WTC11 (cell line): ENCODE results near the gene GGN. TPM values are rescaled to one million over a fixed set of nuclear protein-coding genes. Genes with fewer than 3 reads are reported as not detected.

ENCODE experiments used
- ATAC-seq: fragments of 200-7000 bp; cut with Tn5 transposase; 2 replicates; pipeline ENCODE4 v1.10.0; 2021; ENCODE audit warnings: mild to moderate bottlenecking, moderate library complexity
- CTCF ChIA-PET: fragments of 300-600 bp; sonication (Branson Sonifier 250); formaldehyde crosslinking; loops from one replicate; lab custom pipeline; 2021; ENCODE audit warnings: antibody characterized with exemption; lab: Charles Lee
- POLR2A ChIA-PET: fragments of 350-600 bp; sonication (Branson Sonifier 250); formaldehyde crosslinking; loops from one replicate; lab custom pipeline; 2021; ENCODE audit warnings: antibody characterized with exemption; lab: Charles Lee
- DNase-seq: peaks from one replicate; pipeline ENCODE4 v3.0.0; 2021; ENCODE audit warnings: low spot score
- H3K27ac Mint-ChIP-seq: 2 replicates; pipeline ENCODE4 v1.8.0; 2021; ENCODE audit warnings: mixed read lengths
- H3K27me3 Mint-ChIP-seq: 2 replicates; pipeline ENCODE4 v1.8.0; 2021; ENCODE audit warnings: low read depth, mild to moderate bottlenecking, moderate library complexity, mixed read lengths
- H3K36me3 Mint-ChIP-seq: 2 replicates; pipeline ENCODE4 v1.8.0; 2021; ENCODE audit warnings: mixed read lengths
- H3K4me1 Mint-ChIP-seq: 2 replicates; pipeline ENCODE4 v1.8.0; 2022; ENCODE audit warnings: mixed read lengths
- H3K4me3 Mint-ChIP-seq: 2 replicates; pipeline ENCODE4 v1.8.0; 2021; ENCODE audit warnings: mild to moderate bottlenecking, moderate library complexity, mixed read lengths
- H3K9me3 Mint-ChIP-seq: 2 replicates; pipeline ENCODE4 v1.8.0; 2021; ENCODE audit warnings: mixed read lengths
- FOXJ3 ChIP-seq: sonication (generic); formaldehyde crosslinking; IDR thresholded peaks from 2 replicates; pipeline ENCODE4 v1.9.0; 2021; ENCODE audit warnings: missing genetic modification reagents, mild to moderate bottlenecking, borderline replicate concordance
- NFE2L1 ChIP-seq: sonication (generic); formaldehyde crosslinking; IDR thresholded peaks from 2 replicates; pipeline ENCODE4 v1.8.1; 2023; ENCODE audit warnings: missing genetic modification reagents
- STAT6 ChIP-seq: sonication (generic); formaldehyde crosslinking; conservative IDR thresholded peaks from 2 replicates; pipeline ENCODE4 v1.8.1; 2023; ENCODE audit warnings: mild to moderate bottlenecking, low read depth, missing genetic modification reagents, moderate library complexity
- ZNF317 ChIP-seq: sonication (generic); formaldehyde crosslinking; IDR thresholded peaks from 2 replicates; pipeline ENCODE4 v1.8.1; 2023; ENCODE audit warnings: low read depth, mild to moderate bottlenecking, moderate library complexity, missing genetic modification reagents, borderline replicate concordance
- total RNA-seq: library from RNA; stranded (reverse); gene quantifications from 3 replicates; pipeline ENCODE4 v1.2.3, GENCODE V29; 2021
- TF ChIP-seq, protein P1 (sequence below): fragments of 250-450 bp; sonication (Bioruptor Pico); IDR thresholded peaks from 2 replicates; pipeline ENCODE4 v1.9.0; 2021; ENCODE audit warnings: mild to moderate bottlenecking
- TF ChIP-seq, protein P2 (sequence below): sonication (generic); formaldehyde crosslinking; IDR thresholded peaks from 2 replicates; pipeline ENCODE4 v1.8.0; 2023; ENCODE audit warnings: missing genetic modification reagents
- TF ChIP-seq, protein P3 (sequence below): sonication (generic); formaldehyde crosslinking; IDR thresholded peaks from 2 replicates; pipeline ENCODE4 v1.8.1; 2022; ENCODE audit warnings: mild to moderate bottlenecking, missing genetic modification reagents, moderate library complexity, borderline replicate concordance
- TF ChIP-seq, protein P4 (sequence below): sonication (generic); formaldehyde crosslinking; IDR thresholded peaks from 2 replicates; pipeline ENCODE4 v1.8.0; 2022; ENCODE audit warnings: missing genetic modification reagents

Gene GGN
- total RNA-seq, 1 experiment from 2014 or later: 2.4 TPM

- POLR2A ChIA-PET: interaction anchor here (0.6 kb wide), 1 partner anchor 16 kb away, joined by 4 read pairs; no protein-coding TSS in a partner anchor
Observed at GRCh38 chr19:38391911-38392464, 4.2 kb upstream of the GGN start.

GRCh38 chr19:38389957-38390924 lies 2.4 kb upstream of the GGN start:
- H3K27ac Mint-ChIP-seq: no peak overlapping the region
- H3K4me1 Mint-ChIP-seq: peaks cover 34% of the 10 kb centered on the region
- H3K9me3 Mint-ChIP-seq: no peaks in the 10 kb centered on the region
- peaks cover 24% of the 10 kb centered on the region for H3K36me3 Mint-ChIP-seq
- POLR2A ChIA-PET: interaction anchor here (0.7 to 1.5 kb wide), 3 partner anchors 12 to 152 kb away, joined by 3 to 9 read pairs (median 5); partner anchors contain the start of genes FAM98C and PSMD8
- H3K27me3 Mint-ChIP-seq: peaks cover 10% of the 10 kb centered on the region
- no peak for DNase-seq
- TF ChIP-seq, protein P1, sequence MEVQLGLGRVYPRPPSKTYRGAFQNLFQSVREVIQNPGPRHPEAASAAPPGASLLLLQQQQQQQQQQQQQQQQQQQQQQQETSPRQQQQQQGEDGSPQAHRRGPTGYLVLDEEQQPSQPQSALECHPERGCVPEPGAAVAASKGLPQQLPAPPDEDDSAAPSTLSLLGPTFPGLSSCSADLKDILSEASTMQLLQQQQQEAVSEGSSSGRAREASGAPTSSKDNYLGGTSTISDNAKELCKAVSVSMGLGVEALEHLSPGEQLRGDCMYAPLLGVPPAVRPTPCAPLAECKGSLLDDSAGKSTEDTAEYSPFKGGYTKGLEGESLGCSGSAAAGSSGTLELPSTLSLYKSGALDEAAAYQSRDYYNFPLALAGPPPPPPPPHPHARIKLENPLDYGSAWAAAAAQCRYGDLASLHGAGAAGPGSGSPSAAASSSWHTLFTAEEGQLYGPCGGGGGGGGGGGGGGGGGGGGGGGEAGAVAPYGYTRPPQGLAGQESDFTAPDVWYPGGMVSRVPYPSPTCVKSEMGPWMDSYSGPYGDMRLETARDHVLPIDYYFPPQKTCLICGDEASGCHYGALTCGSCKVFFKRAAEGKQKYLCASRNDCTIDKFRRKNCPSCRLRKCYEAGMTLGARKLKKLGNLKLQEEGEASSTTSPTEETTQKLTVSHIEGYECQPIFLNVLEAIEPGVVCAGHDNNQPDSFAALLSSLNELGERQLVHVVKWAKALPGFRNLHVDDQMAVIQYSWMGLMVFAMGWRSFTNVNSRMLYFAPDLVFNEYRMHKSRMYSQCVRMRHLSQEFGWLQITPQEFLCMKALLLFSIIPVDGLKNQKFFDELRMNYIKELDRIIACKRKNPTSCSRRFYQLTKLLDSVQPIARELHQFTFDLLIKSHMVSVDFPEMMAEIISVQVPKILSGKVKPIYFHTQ: no peak
- TF ChIP-seq NFE2L1 (no peak), ZNF317 (CRISPR knock-in tag) (no peak)
- TF ChIP-seq, protein P2, sequence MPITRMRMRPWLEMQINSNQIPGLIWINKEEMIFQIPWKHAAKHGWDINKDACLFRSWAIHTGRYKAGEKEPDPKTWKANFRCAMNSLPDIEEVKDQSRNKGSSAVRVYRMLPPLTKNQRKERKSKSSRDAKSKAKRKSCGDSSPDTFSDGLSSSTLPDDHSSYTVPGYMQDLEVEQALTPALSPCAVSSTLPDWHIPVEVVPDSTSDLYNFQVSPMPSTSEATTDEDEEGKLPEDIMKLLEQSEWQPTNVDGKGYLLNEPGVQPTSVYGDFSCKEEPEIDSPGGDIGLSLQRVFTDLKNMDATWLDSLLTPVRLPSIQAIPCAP (CRISPR knock-in tag): no peak
- TF ChIP-seq, all 79 proteins: peak for 0
- peak overlapping the region; percentile 83 for H3K4me3 Mint-ChIP-seq
- CTCF ChIA-PET: interaction anchor here (0.6 to 3.9 kb wide), 5 partner anchors 13 to 345 kb away, joined by 3 to 110 read pairs (median 3); partner anchors contain the start of genes FAM98C and PSMD8
- no peak for ATAC-seq

More at GRCh38 chr19:38391911-38392464, 4.2 kb upstream of the GGN start:
- CTCF ChIA-PET: no interaction called here
- Mint-ChIP-seq H3K27ac (no peak overlapping the region), H3K4me3 (no peak overlapping the region), H3K9me3 (no peaks in the 10 kb centered on the region)
- DNase-seq: no peak
- TF ChIP-seq ZNF317 (CRISPR knock-in tag): no peak
- TF ChIP-seq STAT6 (CRISPR knock-in tag): no peak
- TF ChIP-seq, protein P3, sequence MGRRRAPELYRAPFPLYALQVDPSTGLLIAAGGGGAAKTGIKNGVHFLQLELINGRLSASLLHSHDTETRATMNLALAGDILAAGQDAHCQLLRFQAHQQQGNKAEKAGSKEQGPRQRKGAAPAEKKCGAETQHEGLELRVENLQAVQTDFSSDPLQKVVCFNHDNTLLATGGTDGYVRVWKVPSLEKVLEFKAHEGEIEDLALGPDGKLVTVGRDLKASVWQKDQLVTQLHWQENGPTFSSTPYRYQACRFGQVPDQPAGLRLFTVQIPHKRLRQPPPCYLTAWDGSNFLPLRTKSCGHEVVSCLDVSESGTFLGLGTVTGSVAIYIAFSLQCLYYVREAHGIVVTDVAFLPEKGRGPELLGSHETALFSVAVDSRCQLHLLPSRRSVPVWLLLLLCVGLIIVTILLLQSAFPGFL (CRISPR knock-in tag): no peak
- TF ChIP-seq, protein P4, sequence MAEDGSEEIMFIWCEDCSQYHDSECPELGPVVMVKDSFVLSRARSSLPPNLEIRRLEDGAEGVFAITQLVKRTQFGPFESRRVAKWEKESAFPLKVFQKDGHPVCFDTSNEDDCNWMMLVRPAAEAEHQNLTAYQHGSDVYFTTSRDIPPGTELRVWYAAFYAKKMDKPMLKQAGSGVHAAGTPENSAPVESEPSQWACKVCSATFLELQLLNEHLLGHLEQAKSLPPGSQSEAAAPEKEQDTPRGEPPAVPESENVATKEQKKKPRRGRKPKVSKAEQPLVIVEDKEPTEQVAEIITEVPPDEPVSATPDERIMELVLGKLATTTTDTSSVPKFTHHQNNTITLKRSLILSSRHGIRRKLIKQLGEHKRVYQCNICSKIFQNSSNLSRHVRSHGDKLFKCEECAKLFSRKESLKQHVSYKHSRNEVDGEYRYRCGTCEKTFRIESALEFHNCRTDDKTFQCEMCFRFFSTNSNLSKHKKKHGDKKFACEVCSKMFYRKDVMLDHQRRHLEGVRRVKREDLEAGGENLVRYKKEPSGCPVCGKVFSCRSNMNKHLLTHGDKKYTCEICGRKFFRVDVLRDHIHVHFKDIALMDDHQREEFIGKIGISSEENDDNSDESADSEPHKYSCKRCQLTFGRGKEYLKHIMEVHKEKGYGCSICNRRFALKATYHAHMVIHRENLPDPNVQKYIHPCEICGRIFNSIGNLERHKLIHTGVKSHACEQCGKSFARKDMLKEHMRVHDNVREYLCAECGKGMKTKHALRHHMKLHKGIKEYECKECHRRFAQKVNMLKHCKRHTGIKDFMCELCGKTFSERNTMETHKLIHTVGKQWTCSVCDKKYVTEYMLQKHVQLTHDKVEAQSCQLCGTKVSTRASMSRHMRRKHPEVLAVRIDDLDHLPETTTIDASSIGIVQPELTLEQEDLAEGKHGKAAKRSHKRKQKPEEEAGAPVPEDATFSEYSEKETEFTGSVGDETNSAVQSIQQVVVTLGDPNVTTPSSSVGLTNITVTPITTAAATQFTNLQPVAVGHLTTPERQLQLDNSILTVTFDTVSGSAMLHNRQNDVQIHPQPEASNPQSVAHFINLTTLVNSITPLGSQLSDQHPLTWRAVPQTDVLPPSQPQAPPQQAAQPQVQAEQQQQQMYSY (CRISPR knock-in tag): no peak
- TF ChIP-seq FOXJ3 (CRISPR knock-in tag): no peak
- TF ChIP-seq, all 79 proteins: peak for 0
- Mint-ChIP-seq H3K27me3 (peaks cover 22% of the 10 kb centered on the region), H3K36me3 (peaks cover 30% of the 10 kb centered on the region), H3K4me1 (peaks cover 34% of the 10 kb centered on the region)
- ATAC-seq: no peak
